Suprapubic skin (tissue), 4 donors: ENCODE data around the gene CDKL1.

Experiments
- EP300 ChIP-seq: sonication (generic); formaldehyde crosslinking; IDR thresholded peaks from one replicate; pipeline ENCODE4 v1.6.1; 2017; ENCODE audit warnings: antibody characterized with exemption
- POLR2A ChIP-seq, 2 donors: fragments of 450-650 bp; IDR thresholded peaks; one replicate each; pipeline ENCODE4 v1.6.1; 2017; ENCODE audit warnings: antibody characterized with exemption in 2 of 2, mild to moderate bottlenecking in 2 of 2, moderate library complexity in 2 of 2
- POLR2AphosphoS5 ChIP-seq, 3 donors: sonication (generic); formaldehyde crosslinking; IDR thresholded peaks; one replicate each; pipeline ENCODE4 v1.6.1; 2017; ENCODE audit warnings: antibody characterized with exemption in 3 of 3
- TF ChIP-seq, protein P1 (sequence below), 2 donors: fragments of 200-600 bp in 1 of 2; fragments of 450-650 bp in 1 of 2; sonication (generic) in 1 of 2; IDR thresholded peaks; one replicate each; pipeline ENCODE4 v1.5.1; 2016 to 2019; ENCODE audit warnings: antibody characterized with exemption in 2 of 2, mild to moderate bottlenecking in 1 of 2, moderate library complexity in 1 of 2

GRCh38 chr14:50335389-50335788 is 61.3 kb downstream of the CDKL1 start:
- TF ChIP-seq, protein P1, sequence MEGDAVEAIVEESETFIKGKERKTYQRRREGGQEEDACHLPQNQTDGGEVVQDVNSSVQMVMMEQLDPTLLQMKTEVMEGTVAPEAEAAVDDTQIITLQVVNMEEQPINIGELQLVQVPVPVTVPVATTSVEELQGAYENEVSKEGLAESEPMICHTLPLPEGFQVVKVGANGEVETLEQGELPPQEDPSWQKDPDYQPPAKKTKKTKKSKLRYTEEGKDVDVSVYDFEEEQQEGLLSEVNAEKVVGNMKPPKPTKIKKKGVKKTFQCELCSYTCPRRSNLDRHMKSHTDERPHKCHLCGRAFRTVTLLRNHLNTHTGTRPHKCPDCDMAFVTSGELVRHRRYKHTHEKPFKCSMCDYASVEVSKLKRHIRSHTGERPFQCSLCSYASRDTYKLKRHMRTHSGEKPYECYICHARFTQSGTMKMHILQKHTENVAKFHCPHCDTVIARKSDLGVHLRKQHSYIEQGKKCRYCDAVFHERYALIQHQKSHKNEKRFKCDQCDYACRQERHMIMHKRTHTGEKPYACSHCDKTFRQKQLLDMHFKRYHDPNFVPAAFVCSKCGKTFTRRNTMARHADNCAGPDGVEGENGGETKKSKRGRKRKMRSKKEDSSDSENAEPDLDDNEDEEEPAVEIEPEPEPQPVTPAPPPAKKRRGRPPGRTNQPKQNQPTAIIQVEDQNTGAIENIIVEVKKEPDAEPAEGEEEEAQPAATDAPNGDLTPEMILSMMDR (IDR thresholded peaks at IDR 0.05): no peak
- no peak for TF ChIP-seq POLR2A (IDR thresholded peaks at IDR 0.05)
- peak in 1 of 3 donors; percentile 14 for TF ChIP-seq POLR2AphosphoS5 (IDR thresholded peaks at IDR 0.05)
- TF ChIP-seq EP300: no peak
